ENCODE data around the gene ING3. TPM values are rescaled to one million over a fixed set of nuclear protein-coding genes. Genes with fewer than 3 reads are reported as not detected.

The ING3 gene
- polyA plus RNA-seq, 3 donors from 2014 or later = 29.5 to 33.7 (median 31.4) TPM

DNA sequence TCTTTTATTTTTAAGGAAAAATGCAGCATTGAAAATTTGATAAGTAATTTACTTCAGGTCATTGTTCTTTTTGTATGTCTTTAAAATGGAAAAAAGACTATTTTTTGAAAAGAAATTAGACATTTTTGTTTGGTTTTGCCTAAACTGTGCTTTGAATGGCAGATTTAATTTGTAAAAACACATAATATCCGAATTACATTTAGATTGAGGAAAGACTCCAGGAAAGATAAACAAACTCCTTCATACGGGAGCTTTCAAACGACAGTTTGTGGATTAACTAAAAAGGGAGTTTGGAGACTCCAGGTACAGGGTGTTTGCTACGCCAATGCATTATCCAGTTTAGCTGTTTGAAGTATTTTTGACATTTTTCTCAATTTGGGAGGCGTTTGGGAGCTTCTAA, 74.0 kb downstream of the ING3 start:
- Mint-ChIP-seq H3K9me3 (no peaks in the 10 kb centered on the region), H3K4me3 (no peak overlapping the region), H3K36me3 (no peaks in the 10 kb centered on the region), H3K4me1 (no peaks in the 10 kb centered on the region), H3K27me3 (ENCODE audit: low read depth in 3 of 3) (peaks cover 0 to 2% (median 0%) of the 10 kb centered on the region in 3 donors), H3K27ac (no peak overlapping the region)
- DNase-seq = no peak

DNA sequence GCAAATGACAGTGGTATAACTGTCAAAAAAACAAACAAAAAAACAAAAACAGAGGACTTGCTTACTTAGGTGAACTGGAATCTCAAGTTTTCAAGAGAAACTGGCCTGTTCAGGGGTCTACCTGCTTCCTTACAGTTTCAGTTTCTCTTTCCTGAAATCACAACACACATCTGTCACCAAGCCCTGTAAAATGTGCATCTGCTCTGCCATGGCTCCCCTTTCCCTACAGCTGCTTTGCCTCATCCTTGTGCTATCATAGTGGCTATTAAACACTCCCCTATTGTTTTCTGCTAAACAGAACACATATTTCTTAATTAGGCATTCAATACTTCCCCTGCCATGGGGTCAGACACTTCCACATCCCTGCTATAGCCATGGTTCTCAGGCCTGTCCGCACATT, 75.6 kb downstream of the ING3 start:
- Mint-ChIP-seq H3K27ac (no peak overlapping the region), H3K27me3 (ENCODE audit: low read depth in 3 of 3) (peaks cover 0 to 2% (median 0%) of the 10 kb centered on the region in 3 donors), H3K4me1 (no peaks in the 10 kb centered on the region), H3K4me3 (no peak overlapping the region), H3K9me3 (no peaks in the 10 kb centered on the region), H3K36me3 (no peaks in the 10 kb centered on the region)
- DNase-seq = no peak

DNA sequence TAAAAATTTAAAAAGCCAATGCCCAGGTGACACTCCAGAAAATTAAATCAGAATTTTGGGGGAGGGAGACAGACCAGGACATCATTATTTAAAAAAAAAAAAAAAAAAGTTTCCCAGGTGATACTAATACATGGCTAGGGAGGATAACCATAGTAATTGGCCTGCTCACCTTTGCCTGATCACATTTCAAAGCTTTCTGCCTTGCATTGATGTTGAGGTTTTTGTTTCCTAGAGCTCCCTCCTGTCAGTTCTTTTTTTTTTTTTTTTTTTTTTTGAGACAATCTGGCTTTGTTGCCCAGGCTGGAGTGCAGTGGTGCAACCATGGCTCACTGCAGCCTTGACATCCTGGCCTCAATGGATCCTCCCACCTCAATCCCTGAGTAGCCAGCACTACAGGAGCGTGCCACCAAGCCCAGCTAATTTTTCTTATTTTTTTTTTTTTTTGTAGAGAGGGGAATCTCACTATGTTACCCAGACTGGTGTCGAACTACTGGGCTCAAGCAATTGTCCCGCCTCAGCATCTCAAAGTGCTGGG, 76.1 kb downstream of the ING3 start:
- no peaks in the 10 kb centered on the region for H3K9me3 Mint-ChIP-seq
- no peak overlapping the region for H3K4me3 Mint-ChIP-seq
- H3K4me1 Mint-ChIP-seq = no peaks in the 10 kb centered on the region
- H3K27ac Mint-ChIP-seq = no peak overlapping the region
- no peak for DNase-seq
- peaks cover 0 to 2% (median 0%) of the 10 kb centered on the region in 3 donors for H3K27me3 Mint-ChIP-seq (ENCODE audit: low read depth in 3 of 3)
- H3K36me3 Mint-ChIP-seq = no peaks in the 10 kb centered on the region

Other genes starting within 250 kb of the ING3 start
- not detected for gene TSPAN12, start 92.6 kb upstream of the ING3 start, polyA plus RNA-seq
- gene CPED1, start 37.9 kb downstream of the ING3 start, polyA plus RNA-seq = 1 to 10 TPM in 2 of 3 donors, not detected in 1; 1.3 to 2.2 TPM